GM12878 (cell line): ENCODE data around the gene CCDC187. TPM values are rescaled to one million over a fixed set of nuclear protein-coding genes. Genes with fewer than 3 reads are reported as not detected.

Experiments used
- BHLHE40 ChIP-seq, 2 experiments: fragments of 450-650 bp in 1 of 2; IDR thresholded peaks; 2 replicates each; pipeline ENCODE4 v1.6.1; 2011 to 2017; ENCODE audit warnings: low read depth in 2 of 2, borderline replicate concordance in 1 of 2, improper control_type of control experiment in 1 of 2, low read length in 1 of 2, mild to moderate bottlenecking in 1 of 2
- CTCF ChIP-seq, 3 experiments: IDR thresholded peaks in 2 of 3; conservative IDR thresholded peaks in 1 of 3; 2 replicates each; pipeline ENCODE4 v1.5.1; 2011; ENCODE audit warnings: low read depth in 3 of 3, low read length in 3 of 3, mild to moderate bottlenecking in 3 of 3, control low read depth in 2 of 3, moderate library complexity in 2 of 3, inconsistent platforms in 1 of 3, mixed read lengths in 1 of 3; ENCODE audit not compliant: control insufficient read depth in 2 of 3, insufficient read depth in 1 of 3; ENCODE audit errors: extremely low read depth in 1 of 3
- GABPA ChIP-seq: IDR thresholded peaks from 2 replicates; pipeline ENCODE4 v1.6.1; 2014; ENCODE audit warnings: antibody characterized with exemption, low read depth, mild to moderate bottlenecking, inconsistent platforms
- HCFC1 ChIP-seq: fragments of 150-350 bp; IDR thresholded peaks from 2 replicates; pipeline ENCODE4 v1.6.1; 2014; ENCODE audit warnings: low read length
- HDGF ChIP-seq: fragments of 450-650 bp; IDR thresholded peaks from 2 replicates; pipeline ENCODE4 v1.6.1; 2016; ENCODE audit warnings: antibody characterized with exemption
- MAX ChIP-seq: IDR thresholded peaks from 2 replicates; pipeline ENCODE4 v1.6.1; 2012; ENCODE audit warnings: low read depth, low read length, improper control_type of control experiment
- NKRF ChIP-seq: fragments of 450-650 bp; conservative IDR thresholded peaks from 2 replicates; pipeline ENCODE4 v1.6.1; 2017; ENCODE audit warnings: mild to moderate bottlenecking, moderate library complexity
- NR2F1 ChIP-seq: fragments of 450-650 bp; conservative IDR thresholded peaks from 2 replicates; pipeline ENCODE4 v1.6.1; 2017; ENCODE audit warnings: mild to moderate bottlenecking
- NRF1 ChIP-seq: conservative IDR thresholded peaks from 2 replicates; pipeline ENCODE4 v1.6.1; 2011; ENCODE audit warnings: mild to moderate bottlenecking, low read depth, low read length, improper control_type of control experiment
- POLR2AphosphoS5 ChIP-seq: IDR thresholded peaks from 2 replicates; pipeline ENCODE4 v1.6.1; 2011; ENCODE audit warnings: mild to moderate bottlenecking, low read length, inconsistent platforms
- RAD21 ChIP-seq: IDR thresholded peaks from 2 replicates; pipeline ENCODE4 v1.6.1; 2011; ENCODE audit warnings: mild to moderate bottlenecking, low read depth, low read length, moderate library complexity; ENCODE audit not compliant: insufficient read depth
- RCOR1 ChIP-seq: conservative IDR thresholded peaks from 2 replicates; pipeline ENCODE4 v1.6.1; 2012; ENCODE audit warnings: low read depth, low read length, improper control_type of control experiment
- SMAD1 ChIP-seq: fragments of 450-650 bp; IDR thresholded peaks from 2 replicates; pipeline ENCODE4 v1.6.1; 2018; ENCODE audit warnings: mild to moderate bottlenecking, low read depth; ENCODE audit not compliant: partially characterized antibody
- TAF1 ChIP-seq: IDR thresholded peaks from 2 replicates; pipeline ENCODE4 v1.6.1; 2011; ENCODE audit warnings: mild to moderate bottlenecking, low read depth, low read length, borderline replicate concordance
- TARDBP ChIP-seq: IDR thresholded peaks from 2 replicates; pipeline ENCODE4 v1.6.1; 2016; ENCODE audit warnings: borderline replicate concordance
- ZBTB11 ChIP-seq: fragments of 450-650 bp; formaldehyde crosslinking; IDR thresholded peaks from 2 replicates; pipeline ENCODE4 v1.5.0; 2022; ENCODE audit warnings: mild to moderate bottlenecking, missing genetic modification characterization
- ZNF217 ChIP-seq: fragments of 450-650 bp; IDR thresholded peaks from 2 replicates; pipeline ENCODE4 v1.6.1; 2017; ENCODE audit warnings: antibody characterized with exemption, mild to moderate bottlenecking
- polyA plus RNA-seq, 11 experiments: library from polyadenylated mRNA; depleted of rRNA in 4 of 11; unstranded in 6 of 11; stranded (reverse) in 5 of 11; fragments of >200 nt; fragmentation: Nextera tagmentation in 4 of 11; fragmentation: Illumina TruSeq in 1 of 11; extraction: Ambion mirVana in 4 of 11; extraction: Trizol in 1 of 11; gene quantifications; 1 replicate in 1 of 11; 2 replicates in 10 of 11; pipeline versions ENCODE4 v1.2.1 to v1.2.3, GENCODE V29; 2011 to 2016; ENCODE audit warnings: inconsistent platforms in 2 of 11, missing spikeins in 2 of 11, low read depth in 1 of 11
- total RNA-seq, 4 experiments: library from RNA; depleted of rRNA in 3 of 4; stranded (reverse); fragments of >200 nt in 3 of 4; fragmentation: Illumina TruSeq in 1 of 4; extraction: Trizol in 1 of 4; gene quantifications; 2 replicates each; pipeline versions ENCODE4 v1.2.1 to v1.2.3, GENCODE V29; 2013 to 2021

CCDC187 gene
- total and polyA plus RNA-seq, 10 of the 15 experiments (the other 5 are each of a cell fraction or from before 2014, with no cell fraction given), result 0.04 to 0.23 (median 0.04) TPM; not detected in 7

GRCh38 chr9:136267261-136268111, 36.4 kb downstream of the CCDC187 start (continued):
- TF ChIP-seq RCOR1, result no peak
- TF ChIP-seq GABPA, result no peak
- TF ChIP-seq MAX, result no peak
- TF ChIP-seq CTCF (IDR thresholded peaks at IDR 0.05 in 2 of 3, conservative IDR thresholded peaks at IDR 0.05 in 1 of 3; ENCODE audit: control insufficient read depth in 2 of 3, extremely low read depth in 1 of 3, insufficient read depth in 1 of 3, low read depth in 3 of 3, low read length in 3 of 3), result peak; percentile 14 to 54 (median 19); a peak in 3 of 6 replicates
- peak; percentile 47 for TF ChIP-seq NRF1
- TF ChIP-seq SMAD1, result no peak
- no peak for TF ChIP-seq TARDBP
- peak; percentile 20; the same call in 1 of the 2 replicates for TF ChIP-seq NKRF
- TF ChIP-seq RAD21, result peak; percentile 16; the same call in 1 of the 2 replicates
- TF ChIP-seq HDGF, result peak; percentile 69; the same call in 1 of the 2 replicates
- TF ChIP-seq POLR2AphosphoS5, result peak; percentile 75; the same call in 1 of the 2 replicates
- peak in 1 of 2 experiments; percentile 33; a peak in 2 of 4 replicates for TF ChIP-seq BHLHE40 (IDR thresholded peaks at IDR 0.05; ENCODE audit: borderline replicate concordance in 1 of 2, low read depth in 2 of 2, low read length in 1 of 2)
- TF ChIP-seq NR2F1, result 0 out of 2 replicates have a peak, but pooled peaks have one; percentile 31
- peak; percentile 82 for TF ChIP-seq ZNF217
- TF ChIP-seq TAF1, result peak; percentile 45; the same call in 1 of the 2 replicates
- no peak for TF ChIP-seq ZBTB11 (CRISPR knock-in tag)
- TF ChIP-seq HCFC1, result peak; percentile 26; the same call in 1 of the 2 replicates
